Esophagus (tissue), 2 donors: ENCODE results near the gene FOXJ1. TPM values are rescaled to one million over a fixed set of nuclear protein-coding genes. Genes with fewer than 3 reads are reported as not detected.

Source experiments
- H3K27ac ChIP-seq, 2 donors: one replicate each; pipeline ENCODE4 v1.5.1; 2013; ENCODE audit warnings: low read depth in 2 of 2, mild to moderate bottlenecking in 2 of 2, inconsistent platforms in 1 of 2, low read length in 1 of 2, moderate library complexity in 1 of 2
- H3K27me3 ChIP-seq, 2 donors: one replicate each; pipeline ENCODE4 v1.6.1; 2013; ENCODE audit warnings: low read length in 2 of 2, control low read depth in 1 of 2, mild to moderate bottlenecking in 1 of 2; ENCODE audit not compliant: insufficient read depth in 2 of 2, control insufficient read depth in 1 of 2
- H3K36me3 ChIP-seq, 2 donors: one replicate each; pipeline ENCODE4 v1.6.1; 2013; ENCODE audit warnings: low read length in 1 of 2; ENCODE audit not compliant: control insufficient read depth in 2 of 2, insufficient read depth in 2 of 2
- H3K4me1 ChIP-seq, 2 donors: one replicate each; pipeline ENCODE4 v1.6.1; 2013; ENCODE audit warnings: low read length in 1 of 2; ENCODE audit not compliant: control insufficient read depth in 2 of 2, insufficient read depth in 2 of 2
- H3K4me3 ChIP-seq, 2 donors: one replicate each; pipeline ENCODE4 v1.5.1; 2013; ENCODE audit warnings: low read length in 2 of 2, mild to moderate bottlenecking in 2 of 2, low read depth in 1 of 2, moderate library complexity in 1 of 2
- H3K9me3 ChIP-seq, 2 donors: one replicate each; pipeline ENCODE4 v1.6.1; 2013; ENCODE audit warnings: mild to moderate bottlenecking in 2 of 2, low read depth in 1 of 2, low read length in 1 of 2, moderate library complexity in 1 of 2; ENCODE audit not compliant: control insufficient read depth in 2 of 2, insufficient read depth in 1 of 2
- WGBS, 2 donors: extraction: QIAGEN DNeasy Blood & Tissue Kit; methylation state at CpG; one replicate each; pipeline ENCODE4 v1.1.7; 2013; 5-methylcytosine and 5-hydroxymethylcytosine counted together
- polyA plus RNA-seq, 2 donors: library from polyadenylated mRNA; stranded (reverse); fragments of 200-250 nt; gene quantifications; one replicate each; pipeline ENCODE4 v1.2.3, GENCODE V29; 2013
- donor health status: healthy with polysubstance abuse.
- donor health status: Bipolar disorder and iron deficiency.

Gene FOXJ1
- polyA plus RNA-seq, 2 donors = 0.33 to 0.56 TPM

- Histone ChIP-seq H3K4me1 (peaks cover 15 to 18% of the 10 kb centered on the region in 2 donors), H3K4me3 (no peak overlapping the region), H3K27ac (no peak overlapping the region), H3K9me3 (no peaks in the 10 kb centered on the region), H3K27me3 (no peaks in the 10 kb centered on the region), H3K36me3 (no peaks in the 10 kb centered on the region)
- 70 to 75% methylated on average over 7 of the region's 7 CpGs for WGBS, 2 donors
Measured at GRCh38 chr17:76137001-76137350, 4.1 kb downstream of the FOXJ1 start.

- Histone ChIP-seq H3K4me1 (peaks cover 13 to 23% of the 10 kb centered on the region in 2 donors), H3K27me3 (no peaks in the 10 kb centered on the region), H3K36me3 (no peaks in the 10 kb centered on the region), H3K27ac (no peak overlapping the region), H3K9me3 (no peaks in the 10 kb centered on the region), H3K4me3 (no peak overlapping the region)
- WGBS, 2 donors = 61 to 68% methylated on average over 16 of the region's 16 CpGs
Measured at GRCh38 chr17:76136276-76137000, 4.6 kb downstream of the FOXJ1 start.

- Histone ChIP-seq H3K4me1 (peaks cover 10 to 26% of the 10 kb centered on the region in 2 donors), H3K27ac (no peak overlapping the region), H3K27me3 (no peaks in the 10 kb centered on the region), H3K36me3 (no peaks in the 10 kb centered on the region), H3K9me3 (no peaks in the 10 kb centered on the region), H3K4me3 (no peak overlapping the region)
- 60 to 79% methylated on average over 8 of the region's 8 CpGs for WGBS, 2 donors
Measured at GRCh38 chr17:76135810-76136188, 5.2 kb downstream of the FOXJ1 start.

GRCh38 chr17:76134911-76135809 is 5.9 kb downstream of the FOXJ1 start:
- 44 to 51% methylated on average over 22 of the region's 22 CpGs for WGBS, 2 donors
- Histone ChIP-seq H3K9me3 (no peaks in the 10 kb centered on the region), H3K36me3 (no peaks in the 10 kb centered on the region), H3K27ac (no peak overlapping the region), H3K27me3 (no peaks in the 10 kb centered on the region), H3K4me1 (peaks cover 10 to 26% of the 10 kb centered on the region in 2 donors), H3K4me3 (no peak overlapping the region)

GRCh38 chr17:76132574-76133338 is 8.3 kb downstream of the FOXJ1 start:
- H3K9me3 ChIP-seq = no peaks in the 10 kb centered on the region
- WGBS, 2 donors = 30 to 38% methylated on average over 21 of the region's 21 CpGs
- no peaks in the 10 kb centered on the region for H3K27me3 ChIP-seq
- no peak overlapping the region for H3K4me3 ChIP-seq
- peaks cover 8 to 19% of the 10 kb centered on the region in 2 donors for H3K4me1 ChIP-seq
- H3K36me3 ChIP-seq = no peaks in the 10 kb centered on the region
- peak overlapping the region; percentile 60 to 90 for H3K27ac ChIP-seq

GRCh38 chr17:76131692-76132573 is 9.1 kb downstream of the FOXJ1 start:
- peak overlapping the region; percentile 45 to 47 for H3K27ac ChIP-seq
- WGBS, 2 donors = 35 to 57% methylated on average over 18 to 21 of the region's 21 CpGs
- no peaks in the 10 kb centered on the region for H3K27me3 ChIP-seq
- no peaks in the 10 kb centered on the region for H3K36me3 ChIP-seq
- H3K4me3 ChIP-seq = no peak overlapping the region
- H3K9me3 ChIP-seq = no peaks in the 10 kb centered on the region
- peaks cover 8 to 19% of the 10 kb centered on the region in 2 donors for H3K4me1 ChIP-seq

- WGBS, 2 donors = 74 to 76% methylated on average over 21 of the region's 21 CpGs
- no peaks in the 10 kb centered on the region for H3K36me3 ChIP-seq
- peaks cover 8 to 19% of the 10 kb centered on the region in 2 donors for H3K4me1 ChIP-seq
- no peaks in the 10 kb centered on the region for H3K9me3 ChIP-seq
- H3K27ac ChIP-seq = no peak overlapping the region
- H3K27me3 ChIP-seq = no peaks in the 10 kb centered on the region
- H3K4me3 ChIP-seq = no peak overlapping the region
Measured at GRCh38 chr17:76131051-76131691, 9.9 kb downstream of the FOXJ1 start.

GRCh38 chr17:76130473-76130872 is 10.6 kb downstream of the FOXJ1 start:
- WGBS, 2 donors = 69 to 70% methylated on average over 13 of the region's 13 CpGs
- peaks cover 8 to 19% of the 10 kb centered on the region in 2 donors for H3K4me1 ChIP-seq
- no peaks in the 10 kb centered on the region for H3K27me3 ChIP-seq
- no peaks in the 10 kb centered on the region for H3K36me3 ChIP-seq
- no peak overlapping the region for H3K27ac ChIP-seq
- no peak overlapping the region for H3K4me3 ChIP-seq
- no peaks in the 10 kb centered on the region for H3K9me3 ChIP-seq
